Endothelial cell (in vitro differentiated cells): ENCODE data around the gene NCOA3. TPM values are rescaled to one million over a fixed set of nuclear protein-coding genes. Genes with fewer than 3 reads are reported as not detected.

ENCODE experiments used
- DNase-seq: peaks from one replicate; pipeline ENCODE4 v3.0.0; 2021; ENCODE audit warnings: low spot score
- H3K27ac Mint-ChIP-seq: one replicate; pipeline ENCODE4 v1.8.0; 2021; ENCODE audit warnings: mixed read lengths, inconsistent platforms; ENCODE audit not compliant: unreplicated experiment
- H3K27me3 Mint-ChIP-seq: one replicate; pipeline ENCODE4 v1.8.0; 2021; ENCODE audit warnings: mild to moderate bottlenecking, moderate library complexity, mixed read lengths, inconsistent platforms; ENCODE audit not compliant: unreplicated experiment
- H3K36me3 Mint-ChIP-seq: one replicate; pipeline ENCODE4 v1.8.0; 2021; ENCODE audit warnings: mild to moderate bottlenecking, low read depth, mixed read lengths, inconsistent platforms; ENCODE audit not compliant: unreplicated experiment
- H3K4me1 Mint-ChIP-seq: one replicate; pipeline ENCODE4 v1.8.0; 2021; ENCODE audit warnings: mild to moderate bottlenecking, mixed read lengths, inconsistent platforms; ENCODE audit not compliant: unreplicated experiment
- H3K4me3 Mint-ChIP-seq: one replicate; pipeline ENCODE4 v1.8.0; 2021; ENCODE audit warnings: mild to moderate bottlenecking, mixed read lengths, inconsistent platforms; ENCODE audit not compliant: unreplicated experiment
- H3K9me3 Mint-ChIP-seq: one replicate; pipeline ENCODE4 v1.8.0; 2021; ENCODE audit warnings: mixed read lengths, inconsistent platforms; ENCODE audit not compliant: unreplicated experiment
- total RNA-seq: library from RNA; stranded (reverse); fragmentation: NEBNext Ultra II Directional; extraction: Animal tissue kit (Norgen Biotek cat#: 25700); gene quantifications from one replicate; pipeline ENCODE4 v1.2.1, GENCODE V29; 2021; ENCODE audit not compliant: unreplicated experiment
- TF ChIP-seq, protein P1 (sequence below): fragments of 200-600 bp; sonication (generic); IDR thresholded peaks from one replicate; pipeline ENCODE4 v1.5.0; 2021; ENCODE audit warnings: antibody characterized with exemption; ENCODE audit not compliant: unreplicated experiment

The NCOA3 gene
- total RNA-seq, 1 donor from 2014 or later, result 54.8 TPM

GRCh38 chr20:47700327-47700726, 198.6 kb downstream of the NCOA3 start:
- H3K4me3 Mint-ChIP-seq, result no peak overlapping the region
- no peaks in the 10 kb centered on the region for H3K9me3 Mint-ChIP-seq
- TF ChIP-seq, protein P1, sequence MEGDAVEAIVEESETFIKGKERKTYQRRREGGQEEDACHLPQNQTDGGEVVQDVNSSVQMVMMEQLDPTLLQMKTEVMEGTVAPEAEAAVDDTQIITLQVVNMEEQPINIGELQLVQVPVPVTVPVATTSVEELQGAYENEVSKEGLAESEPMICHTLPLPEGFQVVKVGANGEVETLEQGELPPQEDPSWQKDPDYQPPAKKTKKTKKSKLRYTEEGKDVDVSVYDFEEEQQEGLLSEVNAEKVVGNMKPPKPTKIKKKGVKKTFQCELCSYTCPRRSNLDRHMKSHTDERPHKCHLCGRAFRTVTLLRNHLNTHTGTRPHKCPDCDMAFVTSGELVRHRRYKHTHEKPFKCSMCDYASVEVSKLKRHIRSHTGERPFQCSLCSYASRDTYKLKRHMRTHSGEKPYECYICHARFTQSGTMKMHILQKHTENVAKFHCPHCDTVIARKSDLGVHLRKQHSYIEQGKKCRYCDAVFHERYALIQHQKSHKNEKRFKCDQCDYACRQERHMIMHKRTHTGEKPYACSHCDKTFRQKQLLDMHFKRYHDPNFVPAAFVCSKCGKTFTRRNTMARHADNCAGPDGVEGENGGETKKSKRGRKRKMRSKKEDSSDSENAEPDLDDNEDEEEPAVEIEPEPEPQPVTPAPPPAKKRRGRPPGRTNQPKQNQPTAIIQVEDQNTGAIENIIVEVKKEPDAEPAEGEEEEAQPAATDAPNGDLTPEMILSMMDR, result no peak
- H3K36me3 Mint-ChIP-seq, result peaks cover 3% of the 10 kb centered on the region
- no peaks in the 10 kb centered on the region for H3K4me1 Mint-ChIP-seq
- no peaks in the 10 kb centered on the region for H3K27me3 Mint-ChIP-seq
- no peak overlapping the region for H3K27ac Mint-ChIP-seq
- DNase-seq, result no peak

DNA sequence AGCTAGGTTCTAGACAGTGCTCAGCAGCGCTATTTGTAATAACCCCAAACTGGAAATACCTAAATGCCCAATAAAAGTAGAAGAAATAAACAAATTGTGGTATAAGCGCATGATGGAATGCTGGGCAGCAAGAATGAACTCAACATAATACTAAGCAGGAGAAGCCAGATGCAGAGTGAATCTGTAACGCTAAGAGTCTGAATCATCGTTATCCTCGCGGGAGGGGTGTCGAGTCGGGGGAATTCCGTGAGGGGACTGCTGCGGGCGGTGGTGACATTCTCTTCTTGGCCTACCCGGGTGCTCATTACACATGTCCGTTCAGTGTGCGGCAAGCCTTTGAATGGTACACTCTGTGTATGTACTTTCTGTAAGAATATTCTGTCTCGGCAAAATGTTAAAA, 199.9 kb downstream of the NCOA3 start:
- TF ChIP-seq, protein P1, result no peak
- no peaks in the 10 kb centered on the region for H3K9me3 Mint-ChIP-seq
- no peak overlapping the region for H3K4me3 Mint-ChIP-seq
- H3K4me1 Mint-ChIP-seq, result no peaks in the 10 kb centered on the region
- no peak overlapping the region for H3K27ac Mint-ChIP-seq
- peaks cover 3% of the 10 kb centered on the region for H3K36me3 Mint-ChIP-seq
- H3K27me3 Mint-ChIP-seq, result no peaks in the 10 kb centered on the region
- no peak for DNase-seq

GRCh38 chr20:47703748-47704147, 202.1 kb downstream of the NCOA3 start:
- Mint-ChIP-seq H3K4me1 (peaks cover 12% of the 10 kb centered on the region), H3K9me3 (no peaks in the 10 kb centered on the region), H3K27me3 (no peaks in the 10 kb centered on the region), H3K36me3 (peaks cover 3% of the 10 kb centered on the region), H3K27ac (no peak overlapping the region), H3K4me3 (no peak overlapping the region)
- no peak for DNase-seq
- TF ChIP-seq, protein P1, result no peak

DNA sequence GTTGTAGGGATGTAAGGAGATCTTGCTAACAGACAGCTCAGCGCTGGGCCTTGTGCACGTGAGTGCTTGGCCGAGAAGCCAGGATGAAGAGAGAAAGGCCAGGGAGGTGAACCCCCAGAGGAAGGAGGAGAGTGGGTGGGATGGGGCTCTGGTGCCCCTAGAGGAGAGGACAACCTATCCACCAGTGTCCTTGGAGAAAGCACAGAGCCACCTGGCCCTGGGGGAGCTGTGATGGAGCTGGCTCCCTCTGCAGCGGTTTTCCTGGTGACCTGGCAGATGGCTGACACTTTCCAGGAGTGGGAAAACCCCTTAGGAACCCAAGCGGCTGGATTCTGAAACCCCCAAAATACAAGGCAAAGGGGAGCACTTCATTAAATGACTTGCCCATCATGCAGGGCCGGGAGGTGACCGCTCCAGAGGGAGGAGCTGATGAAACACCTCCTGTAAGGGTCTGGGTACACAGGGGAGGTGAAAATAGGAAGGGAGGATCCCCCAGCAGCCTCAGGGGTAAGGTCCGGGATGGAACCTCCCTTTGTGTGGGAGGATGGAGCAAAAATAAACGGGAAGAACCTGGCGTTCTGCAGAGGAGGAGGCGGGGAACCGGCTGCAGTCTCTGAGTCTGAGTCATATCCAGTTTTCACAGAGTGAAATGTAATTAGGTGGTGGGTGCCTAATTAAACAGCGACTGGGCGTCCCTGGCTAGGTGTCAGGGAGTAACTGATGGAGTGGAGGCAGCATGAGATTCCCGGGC, 203.2 kb downstream of the NCOA3 start:
- H3K9me3 Mint-ChIP-seq, result no peaks in the 10 kb centered on the region
- TF ChIP-seq, protein P1, result no peak
- peaks cover 7% of the 10 kb centered on the region for H3K36me3 Mint-ChIP-seq
- H3K27ac Mint-ChIP-seq, result no peak overlapping the region
- peaks cover 4% of the 10 kb centered on the region for H3K27me3 Mint-ChIP-seq
- no peak for DNase-seq
- no peak overlapping the region for H3K4me3 Mint-ChIP-seq
- peaks cover 21% of the 10 kb centered on the region for H3K4me1 Mint-ChIP-seq

DNA sequence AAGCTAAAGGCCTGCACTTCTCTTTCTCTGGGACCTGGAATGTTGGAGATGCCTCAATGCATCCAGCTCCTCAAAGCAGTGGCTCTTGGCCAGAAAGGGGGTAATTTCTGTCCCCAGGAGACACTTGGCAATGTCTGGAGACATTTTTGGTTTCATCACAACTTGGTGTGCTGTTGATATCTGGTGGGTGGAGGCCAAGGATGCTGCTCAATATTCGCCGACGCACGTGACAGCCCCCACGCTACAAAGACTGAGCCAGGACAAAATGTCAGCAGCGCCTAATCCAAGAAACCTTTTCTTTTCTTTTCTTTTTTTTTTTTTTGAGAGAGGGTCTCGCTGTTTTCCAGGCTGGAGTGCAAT, 203.8 kb downstream of the NCOA3 start:
- TF ChIP-seq, protein P1, result no peak
- Mint-ChIP-seq H3K27ac (no peak overlapping the region), H3K27me3 (peaks cover 4% of the 10 kb centered on the region), H3K36me3 (peaks cover 7% of the 10 kb centered on the region), H3K9me3 (no peaks in the 10 kb centered on the region), H3K4me3 (no peak overlapping the region), H3K4me1 (peaks cover 21% of the 10 kb centered on the region)
- DNase-seq, result no peak
